A549 (cell line): Measurements from ENCODE around the gene POU3F3. TPM values are rescaled to one million over a fixed set of nuclear protein-coding genes. Genes with fewer than 3 reads are reported as not detected.

Experiments used
- ATAC-seq, 2 experiments: fragments of 200-7000 bp in 1 of 2; fragments of >200 bp in 1 of 2; cut with Nextera tagmentation in 1 of 2; cut with Tn5 transposase in 1 of 2; 3 replicates each; pipeline versions ENCODE4 v1.8.0 to v1.9.1; 2018 to 2020; ENCODE audit warnings: mild to moderate bottlenecking in 1 of 2, moderate library complexity in 1 of 2
- CTCF ChIA-PET: fragments of 300-600 bp; sonication (Branson Sonifier 250); formaldehyde crosslinking; extraction: SDS; loops from one replicate; lab custom pipeline; 2021; ENCODE audit warnings: antibody characterized with exemption, inconsistent platforms; lab: Yijun Ruan, JAX
- POLR2A ChIA-PET: fragments of 350-600 bp; formaldehyde crosslinking; extraction: SDS; loops from one replicate; lab custom pipeline; 2021; ENCODE audit warnings: antibody characterized with exemption, inconsistent platforms; lab: Yijun Ruan, JAX
- DNase-seq, 2 experiments: peaks; one replicate each; pipeline versions ENCODE4 v3.0.0 to v3.0.0-alpha.2; 2011 to 2016; ENCODE audit warnings: low read depth in 1 of 2, low spot score in 1 of 2
- FAIRE-seq: peaks from 2 replicates; lab custom pipeline; 2011; peaks lifted over from hg19 to GRCh38; lab: Jason Lieb, UNC
- H3K27ac ChIP-seq, 2 experiments: fragments of >200 bp; sonication (Bioruptor Twin); formaldehyde crosslinking; 3 replicates each; pipeline ENCODE4 v1.5.1; 2016 to 2017
- H3K4me1 ChIP-seq: fragments of >200 bp; sonication (Bioruptor Twin); formaldehyde crosslinking; 3 replicates; pipeline ENCODE4 v1.6.1; 2016
- H3K4me2 ChIP-seq: fragments of >200 bp; sonication (Bioruptor Twin); formaldehyde crosslinking; 3 replicates; pipeline ENCODE4 v1.6.1; 2016
- H3K4me3 ChIP-seq: fragments of >200 bp; sonication (Bioruptor Twin); formaldehyde crosslinking; 3 replicates; pipeline ENCODE4 v1.5.1; 2016
- H3K9me3 ChIP-seq: fragments of >200 bp; sonication (Bioruptor Twin); formaldehyde crosslinking; 3 replicates; pipeline ENCODE4 v1.6.1; 2016
- CBX2 ChIP-seq: fragments of 200-600 bp; sonication (generic); IDR thresholded peaks from 2 replicates; pipeline ENCODE4 v1.6.1; 2016; ENCODE audit warnings: low read depth, mild to moderate bottlenecking, borderline replicate concordance
- CHD4 ChIP-seq: fragments of 200-600 bp; sonication (generic); IDR thresholded peaks from 2 replicates; pipeline ENCODE4 v1.6.1; 2016; ENCODE audit warnings: antibody characterized with exemption, mild to moderate bottlenecking, borderline replicate concordance
- EHMT2 ChIP-seq: fragments of 200-600 bp; sonication (generic); IDR thresholded peaks from 2 replicates; pipeline ENCODE4 v1.6.1; 2016; ENCODE audit warnings: antibody characterized with exemption, low read depth, mild to moderate bottlenecking, moderate library complexity
- ELK1 ChIP-seq: fragments of 150-350 bp; IDR thresholded peaks from 2 replicates; pipeline ENCODE4 v1.6.1; 2014; ENCODE audit warnings: low read depth, mild to moderate bottlenecking, low read length
- ESRRA ChIP-seq: fragments of 150-350 bp; IDR thresholded peaks from 2 replicates; pipeline ENCODE4 v1.6.1; 2014; ENCODE audit warnings: mild to moderate bottlenecking, low read length, borderline replicate concordance
- FOSB ChIP-seq: fragments of 250-450 bp; sonication (Bioruptor Pico); IDR thresholded peaks from 2 replicates; pipeline ENCODE4 v1.5.0; 2020; ENCODE audit warnings: mild to moderate bottlenecking, moderate library complexity
- GATA3 ChIP-seq: IDR thresholded peaks from 2 replicates; pipeline ENCODE4 v1.6.1; 2012; ENCODE audit warnings: borderline replicate concordance
- HDAC2 ChIP-seq: fragments of 200-600 bp; sonication (generic); IDR thresholded peaks from 2 replicates; pipeline ENCODE4 v1.6.1; 2016
- HOXB5 ChIP-seq: fragments of 250-450 bp; sonication (Bioruptor Pico); IDR thresholded peaks from 2 replicates; pipeline ENCODE4 v1.5.0; 2020; ENCODE audit warnings: mild to moderate bottlenecking, moderate library complexity
- KDM1A ChIP-seq: fragments of 200-600 bp; sonication (generic); IDR thresholded peaks from 2 replicates; pipeline ENCODE4 v1.6.1; 2016; ENCODE audit warnings: low read depth, mild to moderate bottlenecking
- KDM5A ChIP-seq: fragments of 200-600 bp; sonication (generic); IDR thresholded peaks from 2 replicates; pipeline ENCODE4 v1.6.1; 2016; ENCODE audit warnings: antibody characterized with exemption, mild to moderate bottlenecking
- MAX ChIP-seq: IDR thresholded peaks from 2 replicates; pipeline ENCODE4 v1.6.1; 2012
- MYC ChIP-seq: IDR thresholded peaks from 2 replicates; pipeline ENCODE4 v1.6.1; 2012; ENCODE audit warnings: mild to moderate bottlenecking, inconsistent platforms, low read length, improper control_type of control experiment, borderline replicate concordance
- NFE2L2 ChIP-seq: fragments of 150-350 bp; conservative IDR thresholded peaks from 2 replicates; pipeline ENCODE4 v1.6.1; 2014; ENCODE audit warnings: low read length
- NPAS2 ChIP-seq: fragments of 250-450 bp; sonication (Bioruptor Pico); IDR thresholded peaks from 2 replicates; pipeline ENCODE4 v1.8.0; 2022; ENCODE audit warnings: mild to moderate bottlenecking, moderate library complexity, borderline replicate concordance
- NR3C1 ChIP-seq: fragments of >200 bp; sonication (Bioruptor Twin); formaldehyde crosslinking; IDR thresholded peaks from 3 replicates; pipeline ENCODE4 v1.6.1; 2017
- POLR2AphosphoS2 ChIP-seq: conservative IDR thresholded peaks from 2 replicates; pipeline ENCODE4 v1.6.1; 2012; ENCODE audit warnings: low read length, improper control_type of control experiment, inconsistent platforms
- RAD21 ChIP-seq, 2 experiments: fragments of >200 bp in 1 of 2; sonication (Bioruptor Twin) in 1 of 2; formaldehyde crosslinking in 1 of 2; IDR thresholded peaks in 1 of 2; conservative IDR thresholded peaks in 1 of 2; 2 replicates in 1 of 2; 3 replicates in 1 of 2; pipeline ENCODE4 v1.6.1; 2012 to 2018; ENCODE audit warnings: inconsistent platforms in 1 of 2
- RARB ChIP-seq: fragments of 250-450 bp; sonication (Bioruptor Pico); IDR thresholded peaks from 2 replicates; pipeline ENCODE4 v1.8.0; 2021; ENCODE audit warnings: mild to moderate bottlenecking, moderate library complexity
- RCOR1 ChIP-seq: fragments of 150-350 bp; IDR thresholded peaks from 2 replicates; pipeline ENCODE4 v1.6.1; 2014; ENCODE audit warnings: antibody characterized with exemption, low read length, low read depth
- TFCP2L1 ChIP-seq: fragments of 250-450 bp; sonication (Bioruptor Pico); IDR thresholded peaks from 2 replicates; pipeline ENCODE4 v1.5.0; 2021; ENCODE audit warnings: mild to moderate bottlenecking
- TP53 ChIP-seq: fragments of 250-450 bp; sonication (Bioruptor Pico); IDR thresholded peaks from 2 replicates; pipeline ENCODE4 v1.5.0; 2021; ENCODE audit warnings: mild to moderate bottlenecking, moderate library complexity
- ZNF302 ChIP-seq: fragments of 250-450 bp; sonication (Bioruptor Pico); IDR thresholded peaks from 2 replicates; pipeline ENCODE4 v1.9.0; 2021; ENCODE audit warnings: inconsistent platforms, mild to moderate bottlenecking, moderate library complexity
- whole genome bisulfite sequencing: methylation state at CpG from one replicate; pipeline ENCODE4 v1.1.6; 2017; ENCODE audit errors: missing lambda C conversion rate; 5-methylcytosine and 5-hydroxymethylcytosine counted together
- polyA plus RNA-seq, 4 experiments: library from polyadenylated mRNA; depleted of rRNA in 3 of 4; stranded (reverse); fragments of >200 nt; fragmentation: RNase III in 1 of 4; extraction: RNeasy Plus Mini Kit Qiagen cat#74134 plus additional on column Dnase treatment in 1 of 4; gene quantifications; 2 replicates in 3 of 4; 3 replicates in 1 of 4; pipeline ENCODE4 v1.2.3, GENCODE V29; 2011 to 2017
- TF ChIP-seq, protein P1 (sequence below): fragments of 250-450 bp; sonication (Bioruptor Pico); IDR thresholded peaks from 2 replicates; pipeline ENCODE4 v1.5.0; 2020; ENCODE audit warnings: low read depth, mild to moderate bottlenecking, moderate library complexity
- TF ChIP-seq, protein P2 (sequence below): fragments of >200 bp; sonication (Bioruptor Twin); formaldehyde crosslinking; IDR thresholded peaks from 3 replicates; pipeline ENCODE4 v1.5.1; 2016
- TF ChIP-seq, protein P3 (sequence below): fragments of >200 bp; sonication (Bioruptor Twin); formaldehyde crosslinking; IDR thresholded peaks from 3 replicates; pipeline ENCODE4 v1.6.1; 2016

Gene POU3F3
- polyA plus RNA-seq, 2 of the 4 experiments (the other 2 are of a cell fraction), result 0.03 TPM; not detected in 1

GRCh38 chr2:104885119-104885782 lies 31.3 kb downstream of the POU3F3 start:
- H3K4me1 ChIP-seq, result no peaks in the 10 kb centered on the region
- H3K4me2 ChIP-seq, result no peak overlapping the region
- POLR2A ChIA-PET, result no interaction called here
- CTCF ChIA-PET, result interaction anchor here (0.6 kb wide), 1 partner anchor 59 kb away, joined by 3 read pairs; no protein-coding TSS in a partner anchor
- 17% methylated on average over 5 of the region's 5 CpGs for WGBS
- no peak for DNase-seq
- FAIRE-seq, result no peak
- no peak overlapping the region for H3K27ac ChIP-seq
- TF ChIP-seq KDM5A, result no peak
- ATAC-seq, result no peak
- H3K9me3 ChIP-seq, result no peaks in the 10 kb centered on the region
- H3K4me3 ChIP-seq, result no peak overlapping the region

DNA sequence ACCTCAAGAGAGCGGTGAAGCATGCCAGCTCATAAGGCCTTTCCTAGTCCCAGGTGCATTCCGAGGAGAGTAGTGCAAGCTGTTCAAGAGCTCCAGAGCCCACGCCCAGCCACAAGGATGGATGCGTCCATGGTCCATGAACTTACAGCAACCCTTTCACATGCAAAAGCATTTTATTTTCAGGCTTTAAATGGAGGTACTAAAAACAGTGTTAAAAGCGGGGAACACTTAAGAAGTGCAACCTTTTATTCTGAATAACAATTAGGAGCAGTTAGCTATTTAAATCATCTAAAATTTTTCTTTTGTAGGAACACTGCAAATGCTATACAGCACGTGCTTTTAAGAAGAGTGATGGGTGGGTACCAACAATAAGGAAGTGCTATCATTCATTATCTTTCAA lies 33.8 kb downstream of the POU3F3 start:
- H3K4me3 ChIP-seq, result no peak overlapping the region
- POLR2A ChIA-PET, result no interaction called here
- H3K9me3 ChIP-seq, result no peaks in the 10 kb centered on the region
- TF ChIP-seq POLR2AphosphoS2 (no peak), TFCP2L1 (CRISPR knock-in tag) (no peak), FOSB (no peak), ZNF302 (CRISPR knock-in tag) (no peak), RCOR1 (no peak), CBX2 (no peak), ESRRA (no peak), CHD4 (no peak), ELK1 (no peak), NPAS2 (CRISPR knock-in tag) (no peak), GATA3 (no peak)
- TF ChIP-seq, protein P1, sequence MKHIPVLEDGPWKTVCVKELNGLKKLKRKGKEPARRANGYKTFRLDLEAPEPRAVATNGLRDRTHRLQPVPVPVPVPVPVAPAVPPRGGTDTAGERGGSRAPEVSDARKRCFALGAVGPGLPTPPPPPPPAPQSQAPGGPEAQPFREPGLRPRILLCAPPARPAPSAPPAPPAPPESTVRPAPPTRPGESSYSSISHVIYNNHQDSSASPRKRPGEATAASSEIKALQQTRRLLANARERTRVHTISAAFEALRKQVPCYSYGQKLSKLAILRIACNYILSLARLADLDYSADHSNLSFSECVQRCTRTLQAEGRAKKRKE (CRISPR knock-in tag), result no peak
- TF ChIP-seq, protein P2, sequence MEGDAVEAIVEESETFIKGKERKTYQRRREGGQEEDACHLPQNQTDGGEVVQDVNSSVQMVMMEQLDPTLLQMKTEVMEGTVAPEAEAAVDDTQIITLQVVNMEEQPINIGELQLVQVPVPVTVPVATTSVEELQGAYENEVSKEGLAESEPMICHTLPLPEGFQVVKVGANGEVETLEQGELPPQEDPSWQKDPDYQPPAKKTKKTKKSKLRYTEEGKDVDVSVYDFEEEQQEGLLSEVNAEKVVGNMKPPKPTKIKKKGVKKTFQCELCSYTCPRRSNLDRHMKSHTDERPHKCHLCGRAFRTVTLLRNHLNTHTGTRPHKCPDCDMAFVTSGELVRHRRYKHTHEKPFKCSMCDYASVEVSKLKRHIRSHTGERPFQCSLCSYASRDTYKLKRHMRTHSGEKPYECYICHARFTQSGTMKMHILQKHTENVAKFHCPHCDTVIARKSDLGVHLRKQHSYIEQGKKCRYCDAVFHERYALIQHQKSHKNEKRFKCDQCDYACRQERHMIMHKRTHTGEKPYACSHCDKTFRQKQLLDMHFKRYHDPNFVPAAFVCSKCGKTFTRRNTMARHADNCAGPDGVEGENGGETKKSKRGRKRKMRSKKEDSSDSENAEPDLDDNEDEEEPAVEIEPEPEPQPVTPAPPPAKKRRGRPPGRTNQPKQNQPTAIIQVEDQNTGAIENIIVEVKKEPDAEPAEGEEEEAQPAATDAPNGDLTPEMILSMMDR, result no peak
- TF ChIP-seq, all 56 proteins: peak for 0
- DNase-seq (no peak), ATAC-seq (no peak), FAIRE-seq (no peak)
- H3K27ac ChIP-seq, result no peak overlapping the region
- no peaks in the 10 kb centered on the region for H3K4me1 ChIP-seq
- WGBS, result 36% methylated on average over 6 of the region's 6 CpGs
- CTCF ChIA-PET, result interaction anchor here (1.7 kb wide), 1 partner anchor 15 kb away, joined by 6 read pairs; no protein-coding TSS in a partner anchor
- no peak overlapping the region for H3K4me2 ChIP-seq

- 39% methylated on average over 7 of the region's 7 CpGs for WGBS
- no peak overlapping the region for H3K4me2 ChIP-seq
- POLR2A ChIA-PET, result no interaction called here
- H3K4me3 ChIP-seq, result no peak overlapping the region
- no peak for ATAC-seq
- no peak for DNase-seq
- FAIRE-seq, result no peak
- H3K4me1 ChIP-seq, result no peaks in the 10 kb centered on the region
- no peak overlapping the region for H3K27ac ChIP-seq
- CTCF ChIA-PET, result interaction anchor here (1.7 kb wide), 1 partner anchor 16 kb away, joined by 6 read pairs; no protein-coding TSS in a partner anchor
- H3K9me3 ChIP-seq, result no peaks in the 10 kb centered on the region
- TF ChIP-seq NFE2L2, result no peak
- TF ChIP-seq RAD21 (conservative IDR thresholded peaks at IDR 0.05 in 1 of 2, IDR thresholded peaks at IDR 0.05 in 1 of 2), result no peak
- no peak for TF ChIP-seq NR3C1
- TF ChIP-seq, protein P3, sequence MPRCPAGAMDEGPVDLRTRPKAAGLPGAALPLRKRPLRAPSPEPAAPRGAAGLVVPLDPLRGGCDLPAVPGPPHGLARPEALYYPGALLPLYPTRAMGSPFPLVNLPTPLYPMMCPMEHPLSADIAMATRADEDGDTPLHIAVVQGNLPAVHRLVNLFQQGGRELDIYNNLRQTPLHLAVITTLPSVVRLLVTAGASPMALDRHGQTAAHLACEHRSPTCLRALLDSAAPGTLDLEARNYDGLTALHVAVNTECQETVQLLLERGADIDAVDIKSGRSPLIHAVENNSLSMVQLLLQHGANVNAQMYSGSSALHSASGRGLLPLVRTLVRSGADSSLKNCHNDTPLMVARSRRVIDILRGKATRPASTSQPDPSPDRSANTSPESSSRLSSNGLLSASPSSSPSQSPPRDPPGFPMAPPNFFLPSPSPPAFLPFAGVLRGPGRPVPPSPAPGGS, result no peak
- no peak for TF ChIP-seq RCOR1
- no peak for TF ChIP-seq TFCP2L1 (CRISPR knock-in tag)
- TF ChIP-seq RARB (CRISPR knock-in tag), result no peak
- TF ChIP-seq KDM1A, result no peak
- no peak for TF ChIP-seq MYC
- no peak for TF ChIP-seq TP53 (CRISPR knock-in tag)
- no peak for TF ChIP-seq EHMT2
- TF ChIP-seq HOXB5, result no peak
- no peak for TF ChIP-seq MAX
- no peak for TF ChIP-seq ESRRA
- TF ChIP-seq POLR2AphosphoS2, result no peak
- no peak for TF ChIP-seq HDAC2
Measured at GRCh38 chr2:104888489-104889258, 34.8 kb downstream of the POU3F3 start.
